BJ (cell line): ENCODE measurements around the gene RFC4. TPM values are rescaled to one million over a fixed set of nuclear protein-coding genes. Genes with fewer than 3 reads are reported as not detected.
A peak's percentile ranks its signal among the peaks of the same experiment; 100 is the strongest.

Experiments used
- CTCF ChIA-PET: fragments of 350-600 bp; formaldehyde crosslinking; extraction: SDS; loops from one replicate; lab custom pipeline; 2021; ENCODE audit warnings: antibody characterized with exemption, inconsistent platforms; lab: Yijun Ruan, JAX
- POLR2A ChIA-PET: fragments of 300-600 bp; sonication (Branson Sonifier 250); formaldehyde crosslinking; extraction: SDS; loops from one replicate; lab custom pipeline; 2021; ENCODE audit warnings: antibody characterized with exemption; lab: Charles Lee
- DNase-seq: peaks from one replicate; pipeline ENCODE4 v3.0.0-alpha.2; 2011; ENCODE audit warnings: low read depth
- H3K27me3 ChIP-seq: 2 replicates; pipeline ENCODE4 v1.6.0; 2011; ENCODE audit warnings: low read length; ENCODE audit not compliant: control insufficient read depth, insufficient read depth
- H3K36me3 ChIP-seq: 2 replicates; pipeline ENCODE4 v1.5.1; 2011; ENCODE audit warnings: low read length; ENCODE audit not compliant: control insufficient read depth, insufficient read depth
- H3K4me3 ChIP-seq: 2 replicates; pipeline ENCODE4 v1.5.1; 2011; ENCODE audit warnings: low read depth, mild to moderate bottlenecking, control low read depth, low read length
- CTCF ChIP-seq: IDR thresholded peaks from 2 replicates; pipeline ENCODE4 v1.5.1; 2011; ENCODE audit warnings: low read depth, mild to moderate bottlenecking, control low read depth, inconsistent platforms, low read length, moderate library complexity; ENCODE audit not compliant: insufficient read depth
- polyA plus RNA-seq: library from polyadenylated mRNA; depleted of rRNA; stranded (reverse); fragments of >200 nt; gene quantifications from 2 replicates; pipeline ENCODE4 v1.2.3, GENCODE V29; 2011

The RFC4 gene
- polyA plus RNA-seq, 1 experiment = 6.9 TPM

DNA sequence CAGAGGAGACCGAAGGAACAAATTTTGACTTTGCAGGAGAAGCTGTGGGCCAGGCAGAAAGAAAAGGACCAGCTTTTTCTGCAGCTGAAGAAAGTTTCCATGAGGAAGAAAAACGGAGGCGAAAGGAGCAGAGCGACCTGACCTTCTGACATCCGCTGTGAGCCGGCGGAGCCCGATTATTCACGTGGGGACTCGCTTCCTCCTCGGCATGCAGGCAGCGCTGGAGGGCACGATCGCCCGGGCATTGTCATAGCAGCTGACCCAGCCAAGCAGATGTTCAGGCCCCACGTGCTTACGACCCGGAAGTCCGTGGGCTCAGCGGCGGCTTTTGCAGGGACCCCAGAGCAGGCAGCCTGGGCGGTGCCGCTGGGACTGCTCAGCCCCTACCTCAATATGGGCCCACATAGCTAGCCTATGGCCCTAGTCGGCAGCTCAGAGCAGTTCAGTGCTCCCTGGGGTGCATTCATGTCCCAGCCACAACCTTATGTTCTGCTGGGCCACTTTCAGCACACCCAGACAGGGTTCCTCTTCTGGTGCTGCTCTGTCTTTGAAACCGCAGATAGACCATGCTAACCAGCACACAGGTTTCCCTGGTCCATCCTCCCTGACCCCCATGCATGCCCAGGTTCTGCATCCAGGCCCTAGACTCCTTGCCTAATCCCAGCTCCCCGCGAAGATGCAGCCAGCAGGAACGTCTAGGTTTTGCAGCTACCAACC, 33.4 kb downstream of the RFC4 start:
- no peak for DNase-seq
- no peak for TF ChIP-seq CTCF
- Histone ChIP-seq H3K27me3 (no peaks in the 10 kb centered on the region), H3K36me3 (no peaks in the 10 kb centered on the region), H3K4me3 (peak overlapping the region; percentile 18)
- ChIA-PET CTCF (interaction anchor here (1.3 to 2.9 kb wide), 3 partner anchors 9 to 158 kb away, joined by 5 to 12 read pairs (median 10); no protein-coding TSS in a partner anchor), POLR2A (interaction anchor here (1.6 kb wide), 1 partner anchor 10 kb away, joined by 10 read pairs; the partner anchor contains the start of gene EIF4A2)

- no peak for DNase-seq
- no peak for TF ChIP-seq CTCF
- CTCF ChIA-PET = interaction anchor here (1.3 to 2.9 kb wide), 3 partner anchors 9 to 157 kb away, joined by 5 to 12 read pairs (median 10); no protein-coding TSS in a partner anchor
- H3K36me3 ChIP-seq = no peaks in the 10 kb centered on the region
- POLR2A ChIA-PET = interaction anchor here (0.6 to 1.6 kb wide), 2 partner anchors 11 to 227 kb away, joined by 3 to 10 read pairs; partner anchors contain the start of gene EIF4A2
- H3K27me3 ChIP-seq = no peaks in the 10 kb centered on the region
- peak overlapping the region; percentile 18 for H3K4me3 ChIP-seq
Observed at GRCh38 chr3:186772281-186772694, 34.0 kb downstream of the RFC4 start.

DNA sequence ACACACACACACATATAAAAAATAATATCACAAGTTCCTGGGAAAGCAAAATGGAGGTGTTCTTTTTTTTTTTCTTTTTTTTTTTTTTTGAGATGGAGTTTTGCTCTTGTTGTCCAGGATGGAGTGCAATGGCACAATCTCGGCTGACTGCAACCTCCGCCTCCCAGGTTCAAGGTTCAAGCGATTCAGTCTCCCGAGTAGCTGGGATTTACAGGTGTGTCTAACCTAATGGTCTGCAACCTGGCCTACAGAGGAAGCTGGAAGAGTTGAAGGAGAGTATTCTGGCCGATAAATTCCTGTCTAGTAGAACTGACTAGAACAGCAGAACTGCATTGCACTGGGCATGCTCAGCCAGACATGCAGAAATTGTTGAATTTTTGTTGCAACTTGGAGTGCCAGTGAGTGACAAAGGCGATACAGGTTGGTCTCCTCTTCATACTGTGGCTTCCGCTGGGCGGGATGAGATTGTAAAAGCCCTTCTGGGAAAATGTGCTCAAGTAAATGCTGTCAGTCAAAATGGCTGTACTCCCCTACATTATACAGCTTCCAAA, 45.3 kb downstream of the RFC4 start:
- Histone ChIP-seq H3K4me3 (no peak overlapping the region), H3K27me3 (no peaks in the 10 kb centered on the region), H3K36me3 (no peaks in the 10 kb centered on the region)
- CTCF ChIA-PET = no interaction called here
- no peak for TF ChIP-seq CTCF
- POLR2A ChIA-PET = no interaction called here
- DNase-seq = no peak

DNA sequence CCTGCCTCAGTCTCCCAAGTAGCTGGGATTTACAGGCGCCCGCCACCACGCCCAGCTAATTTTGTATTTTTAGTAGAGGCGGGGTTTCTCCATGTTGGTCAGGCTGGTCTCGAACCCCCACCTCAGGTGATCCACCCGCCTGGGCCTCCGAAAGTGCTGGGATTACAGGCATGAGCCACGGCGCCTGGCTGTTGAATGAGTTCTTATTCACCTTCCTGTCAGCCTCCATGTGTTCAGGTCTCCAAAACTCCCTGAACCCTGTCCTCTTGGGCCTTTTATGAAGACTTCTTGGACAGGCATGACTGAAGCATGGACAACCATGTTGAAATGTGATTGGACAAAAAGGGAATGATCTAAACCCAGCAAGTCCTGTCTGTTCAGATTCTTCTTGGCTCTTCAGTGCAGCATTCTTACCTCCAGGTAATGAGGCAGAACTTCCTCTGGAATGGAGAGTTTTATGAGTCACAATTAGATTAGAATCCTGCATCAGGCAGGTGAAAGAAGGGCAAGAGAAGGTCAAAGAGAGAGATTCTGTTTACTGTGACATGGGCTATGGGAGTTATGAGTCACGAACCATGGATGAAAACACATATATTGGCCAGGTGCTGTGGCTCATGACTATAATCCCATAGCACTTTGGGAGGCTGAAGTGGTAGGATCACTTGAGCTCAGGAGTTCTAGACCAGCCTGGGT, 46.0 kb downstream of the RFC4 start:
- H3K36me3 ChIP-seq = no peaks in the 10 kb centered on the region
- no peak overlapping the region for H3K4me3 ChIP-seq
- TF ChIP-seq CTCF = no peak
- ChIA-PET POLR2A (no interaction called here), CTCF (no interaction called here)
- DNase-seq = no peak
- no peaks in the 10 kb centered on the region for H3K27me3 ChIP-seq
